GM13977 (cell line): ENCODE measurements around the gene SPEG.
"Not testable (repeated sequence)": the region's sequence is repeated elsewhere in the genome, so short reads cannot be mapped to it uniquely, and the experiment has no call there.

ENCODE experiments used
- DNase-seq: peaks from one replicate; pipeline ENCODE4 v3.0.0; 2012; ENCODE audit warnings: low spot score
- CTCF ChIP-seq: IDR thresholded peaks from 2 replicates; pipeline ENCODE4 v1.5.1; 2012; ENCODE audit warnings: mild to moderate bottlenecking, control low read depth; ENCODE audit not compliant: insufficient read depth; ENCODE audit errors: extremely low read depth, missing control alignments
- in situ Hi-C: fragments of 300-500 bp; cut with MboI; formaldehyde crosslinking; loops from one replicate; pipeline ENCODE4 v1.12.0; 2022; ENCODE audit warnings: low sequenced_read_pairs, low pct_unique_long_range_greater_than_20kb, mixed read lengths, inconsistent platforms; ENCODE audit not compliant: unreplicated experiment

The SPEG gene

GRCh38 chr2:219388121-219388906, 46.3 kb upstream of the SPEG start:
- peak; percentile 78 for TF ChIP-seq CTCF
- peak; percentile 99 for DNase-seq

GRCh38 chr2:219388907-219389156, 45.8 kb upstream of the SPEG start:
- TF ChIP-seq CTCF = no peak
- in situ Hi-C loops = no loop called here
- no peak for DNase-seq

More at GRCh38 chr2:219388121-219388906, 46.3 kb upstream of the SPEG start:
- in situ Hi-C loops = no loop called here

GRCh38 chr2:219392754-219393153, 41.9 kb upstream of the SPEG start:
- no peak for DNase-seq
- in situ Hi-C loops = no loop called here
- TF ChIP-seq CTCF = no peak

- DNase-seq, in situ Hi-C loops: not testable (repeated sequence)
These were observed 39.6 kb upstream of the SPEG start for GRCh38 chr2:219395056-219395455.

- DNase-seq = no peak
- no peak for TF ChIP-seq CTCF
- in situ Hi-C loops = no loop called here
These were observed 39.0 kb upstream of the SPEG start for GRCh38 chr2:219395609-219396008.

GRCh38 chr2:219396863-219397457, 37.7 kb upstream of the SPEG start:
- no peak for TF ChIP-seq CTCF
- no peak for DNase-seq
- in situ Hi-C loops = no loop called here

- no peak for DNase-seq
- TF ChIP-seq CTCF = no peak
- in situ Hi-C loops = no loop called here
These were observed 35.8 kb upstream of the SPEG start for GRCh38 chr2:219398721-219399363.
